GM11168 (cell line): ENCODE measurements around the gene ROM1.
"Not testable (repeated sequence)": the region's sequence is repeated elsewhere in the genome, so short reads cannot be mapped to it uniquely, and the experiment has no call there.

Experiments used
- in situ Hi-C: fragments of 300-500 bp; cut with MboI; formaldehyde crosslinking; loops from one replicate; pipeline ENCODE4 v1.12.0; 2022; ENCODE audit warnings: low sequenced_read_pairs; ENCODE audit not compliant: unreplicated experiment

The ROM1 gene

GRCh38 chr11:62612366-62613290, at the start of gene ROM1, which contains the start of gene EML3:
ROM1 (plus strand) TSS chr11:62613257; CDS start chr11:62613282, 25 bp downstream.
EML3 (minus strand) TSS chr11:62612775; CDS start chr11:62612457, 318 bp downstream.
- in situ Hi-C loops, result no loop called here

- in situ Hi-C loops, result no loop called here
Observed at GRCh38 chr11:62565100-62565802, 47.8 kb upstream of the ROM1 start.

GRCh38 chr11:62566247-62566646, 46.8 kb upstream of the ROM1 start:
- in situ Hi-C loops, result no loop called here

GRCh38 chr11:62567018-62567633, 45.9 kb upstream of the ROM1 start:
- in situ Hi-C loops, result no loop called here

- in situ Hi-C loops, result no loop called here
Observed at GRCh38 chr11:62569611-62570010, 43.4 kb upstream of the ROM1 start.

- in situ Hi-C loops, result not testable (repeated sequence)
Observed at GRCh38 chr11:62570903-62571302, 42.2 kb upstream of the ROM1 start.

GRCh38 chr11:62571493-62571892, 41.6 kb upstream of the ROM1 start:
- in situ Hi-C loops, result not testable (repeated sequence)

GRCh38 chr11:62572431-62572830, 40.6 kb upstream of the ROM1 start:
- in situ Hi-C loops, result no loop called here

- in situ Hi-C loops, result no loop called here
Observed at GRCh38 chr11:62573006-62573591, 40.0 kb upstream of the ROM1 start.

GRCh38 chr11:62573592-62574362, 39.3 kb upstream of the ROM1 start, which contains the start of gene EEF1G:
EEF1G (minus strand) TSS chr11:62573891; CDS start chr11:62573842, 49 bp downstream.
- in situ Hi-C loops, result no loop called here

- in situ Hi-C loops, result no loop called here
Observed at GRCh38 chr11:62574363-62575071, 38.5 kb upstream of the ROM1 start.

- in situ Hi-C loops, result no loop called here
Observed at GRCh38 chr11:62575156-62575555, 37.9 kb upstream of the ROM1 start.

GRCh38 chr11:62575837-62576236, 37.2 kb upstream of the ROM1 start:
- in situ Hi-C loops, result no loop called here

- in situ Hi-C loops, result no loop called here
Observed at GRCh38 chr11:62577046-62577714, 35.9 kb upstream of the ROM1 start.

- in situ Hi-C loops, result no loop called here
Observed at GRCh38 chr11:62578541-62578940, 34.5 kb upstream of the ROM1 start.

- in situ Hi-C loops, result no loop called here
Observed at GRCh38 chr11:62579252-62579651, 33.8 kb upstream of the ROM1 start.

- in situ Hi-C loops, result no loop called here
Observed at GRCh38 chr11:62580959-62581715, 31.9 kb upstream of the ROM1 start.

GRCh38 chr11:62581735-62582134, 31.3 kb upstream of the ROM1 start:
- in situ Hi-C loops, result not testable (repeated sequence)
